Common myeloid progenitor, CD34-positive (primary cell): ENCODE measurements around the gene VAPB.
A peak's percentile ranks its signal among the peaks of the same experiment; 100 is the strongest.

Source experiments
- CTCF ChIA-PET: fragments of 350-600 bp; sonication (Branson Sonifier 250); formaldehyde crosslinking; loops from one replicate; lab custom pipeline; 2021; ENCODE audit warnings: antibody characterized with exemption; lab: Charles Lee
- POLR2A ChIA-PET: fragments of 350-600 bp; sonication (Branson Sonifier 250); formaldehyde crosslinking; loops from one replicate; lab custom pipeline; 2021; ENCODE audit warnings: antibody characterized with exemption; lab: Charles Lee
- DNase-seq, 3 donors: peaks; one replicate each; pipeline versions ENCODE4 v3.0.0 to v3.0.0-alpha.2; 2013
- H3K27ac ChIP-seq, 2 experiments: 1 replicate in 1 of 2; 2 replicates in 1 of 2; pipeline ENCODE4 v1.7.0; 2013; ENCODE audit warnings: inconsistent platforms in 2 of 2, low read length in 2 of 2, mild to moderate bottlenecking in 2 of 2, low read depth in 1 of 2, moderate library complexity in 1 of 2; ENCODE audit not compliant: severe bottlenecking in 2 of 2, insufficient read depth in 1 of 2, poor library complexity in 1 of 2
- H3K27me3 ChIP-seq, 5 experiments: replicated peaks in 2 of 5; 1 replicate in 3 of 5; 2 replicates in 2 of 5; pipeline versions ENCODE4 v1.6.1 to v1.7.0; 2013; ENCODE audit warnings: low read length in 4 of 5, mild to moderate bottlenecking in 2 of 5, moderate library complexity in 2 of 5, inconsistent platforms in 1 of 5; ENCODE audit not compliant: insufficient read depth in 5 of 5, control insufficient read depth in 4 of 5
- H3K36me3 ChIP-seq, 4 experiments: 1 replicate in 2 of 4; 2 replicates in 2 of 4; pipeline versions ENCODE4 v1.6.1 to v1.7.0; 2013; ENCODE audit warnings: low read length in 3 of 4, control low read depth in 1 of 4, mild to moderate bottlenecking in 1 of 4; ENCODE audit not compliant: control insufficient read depth in 4 of 4, insufficient read depth in 4 of 4
- H3K4me1 ChIP-seq, 4 experiments: 1 replicate in 3 of 4; 2 replicates in 1 of 4; pipeline versions ENCODE4 v1.6.1 to v1.7.1; 2013; ENCODE audit warnings: low read length in 3 of 4, mild to moderate bottlenecking in 3 of 4, control low read depth in 1 of 4, inconsistent platforms in 1 of 4, moderate library complexity in 1 of 4; ENCODE audit not compliant: control insufficient read depth in 4 of 4, insufficient read depth in 4 of 4; ENCODE audit errors: control extremely low read depth in 1 of 4
- H3K4me3 ChIP-seq, 7 experiments: 1 replicate in 4 of 7; 2 replicates in 3 of 7; pipeline versions ENCODE4 v1.5.1 to v1.7.0; 2013; ENCODE audit warnings: mild to moderate bottlenecking in 7 of 7, low read length in 6 of 7, moderate library complexity in 6 of 7, inconsistent platforms in 2 of 7, low read depth in 2 of 7, control low read depth in 1 of 7; ENCODE audit not compliant: insufficient read depth in 4 of 7, control insufficient read depth in 1 of 7; ENCODE audit errors: extremely low read depth in 1 of 7
- H3K9me3 ChIP-seq, 5 experiments: 1 replicate in 4 of 5; 2 replicates in 1 of 5; pipeline versions ENCODE4 v1.6.1 to v1.7.1; 2013; ENCODE audit warnings: low read length in 4 of 5, mild to moderate bottlenecking in 2 of 5, inconsistent platforms in 1 of 5, low read depth in 1 of 5, moderate library complexity in 1 of 5; ENCODE audit not compliant: control insufficient read depth in 4 of 5, insufficient read depth in 2 of 5; ENCODE audit errors: control extremely low read depth in 1 of 5
- WGBS: methylation state at CpG from one replicate; pipeline ENCODE4 v1.1.5; 2013; ENCODE audit not compliant: insufficient coverage; 5-methylcytosine and 5-hydroxymethylcytosine counted together

Gene VAPB

GRCh38 chr20:58388028-58388601 is 914 bp upstream of the VAPB start:
- no peaks in the 10 kb centered on the region for H3K9me3 ChIP-seq
- H3K36me3 ChIP-seq, result peaks cover 0 to 16% (median 5%) of the 10 kb centered on the region in 4 experiments
- H3K27me3 ChIP-seq, result peaks cover 0 to 2% (median 0%) of the 10 kb centered on the region in 5 experiments
- peak overlapping the region in 3 of 7 experiments; percentile 57 to 90 (median 79) for H3K4me3 ChIP-seq
- peak overlapping the region in 1 of 2 experiments; percentile 97 for H3K27ac ChIP-seq
- POLR2A ChIA-PET, result no interaction called here
- no CpG with 5 or more reads among the region's 4 CpGs for WGBS
- H3K4me1 ChIP-seq, result peaks cover 13 to 26% (median 16%) of the 10 kb centered on the region in 4 experiments
- CTCF ChIA-PET, result interaction anchor here (1.2 kb wide), 1 partner anchor 54 kb away, joined by 3 read pairs; no protein-coding TSS in a partner anchor
- no peak for DNase-seq

GRCh38 chr20:58389324-58389967 is 417 bp downstream of the VAPB start:
- H3K36me3 ChIP-seq, result peaks cover 0 to 18% (median 5%) of the 10 kb centered on the region in 4 experiments
- DNase-seq, result peak; percentile 36 to 69 (median 53)
- WGBS, result 0% methylated on average over 43 of the region's 56 CpGs
- H3K4me1 ChIP-seq, result peaks cover 13 to 26% (median 16%) of the 10 kb centered on the region in 4 experiments
- peak overlapping the region; percentile 37 to 90 (median 78) for H3K4me3 ChIP-seq
- H3K27me3 ChIP-seq, result peaks cover 0 to 2% (median 0%) of the 10 kb centered on the region in 5 experiments
- H3K27ac ChIP-seq, result peak overlapping the region; percentile 93 to 97
- ChIA-PET CTCF (interaction anchor here (1.0 to 1.2 kb wide), 3 partner anchors 53 to 99 kb away, joined by 3 read pairs; no protein-coding TSS in a partner anchor), POLR2A (no interaction called here)
- H3K9me3 ChIP-seq, result no peaks in the 10 kb centered on the region

- Histone ChIP-seq H3K36me3 (peaks cover 0 to 18% (median 5%) of the 10 kb centered on the region in 4 experiments), H3K4me1 (peaks cover 13 to 26% (median 16%) of the 10 kb centered on the region in 4 experiments), H3K27me3 (no peaks in the 10 kb centered on the region), H3K4me3 (peak overlapping the region; percentile 37 to 90 (median 78)), H3K9me3 (no peaks in the 10 kb centered on the region), H3K27ac (peak overlapping the region; percentile 93 to 97)
- 80% methylated on average over 11 of the region's 17 CpGs for WGBS
- DNase-seq, result no peak
- ChIA-PET CTCF (interaction anchor here (1.0 to 1.9 kb wide), 2 partner anchors 15 to 99 kb away, joined by 3 to 6 read pairs; no protein-coding TSS in a partner anchor), POLR2A (no interaction called here)
Observed at GRCh38 chr20:58389968-58390658, 1.1 kb downstream of the VAPB start.

- DNase-seq, result no peak
- peaks cover 13 to 26% (median 16%) of the 10 kb centered on the region in 4 experiments for H3K4me1 ChIP-seq
- POLR2A ChIA-PET, result no interaction called here
- CTCF ChIA-PET, result interaction anchor here (0.7 to 1.9 kb wide), 3 partner anchors 9 to 161 kb away, joined by 3 to 6 read pairs (median 4); no protein-coding TSS in a partner anchor
- no peaks in the 10 kb centered on the region for H3K9me3 ChIP-seq
- 100% methylated on average over 2 of the region's 8 CpGs for WGBS
- peak overlapping the region in 1 of 2 experiments; percentile 93 for H3K27ac ChIP-seq
- peak overlapping the region in 2 of 7 experiments; percentile 88 to 90 for H3K4me3 ChIP-seq
- H3K27me3 ChIP-seq, result no peaks in the 10 kb centered on the region
- H3K36me3 ChIP-seq, result peaks cover 0 to 18% (median 5%) of the 10 kb centered on the region in 4 experiments
Observed at GRCh38 chr20:58390659-58391035, 1.6 kb downstream of the VAPB start.

- Histone ChIP-seq H3K36me3 (peaks cover 0 to 24% (median 5%) of the 10 kb centered on the region in 4 experiments), H3K27me3 (no peaks in the 10 kb centered on the region), H3K4me1 (peaks cover 13 to 26% (median 16%) of the 10 kb centered on the region in 4 experiments), H3K4me3 (no peak overlapping the region), H3K9me3 (no peaks in the 10 kb centered on the region), H3K27ac (no peak overlapping the region)
- ChIA-PET POLR2A (no interaction called here), CTCF (no interaction called here)
- 75% methylated on average over 2 of the region's 4 CpGs for WGBS
- no peak for DNase-seq
Observed at GRCh38 chr20:58392286-58392685, 3.3 kb downstream of the VAPB start.

GRCh38 chr20:58393299-58393698 is 4.3 kb downstream of the VAPB start:
- H3K4me1 ChIP-seq, result peaks cover 10 to 26% (median 16%) of the 10 kb centered on the region in 4 experiments
- H3K27me3 ChIP-seq, result no peaks in the 10 kb centered on the region
- no peak overlapping the region for H3K27ac ChIP-seq
- peaks cover 0 to 32% (median 7%) of the 10 kb centered on the region in 4 experiments for H3K36me3 ChIP-seq
- no peak for DNase-seq
- H3K9me3 ChIP-seq, result no peaks in the 10 kb centered on the region
- no peak overlapping the region for H3K4me3 ChIP-seq
- ChIA-PET POLR2A (no interaction called here), CTCF (interaction anchor here (0.7 kb wide), 1 partner anchor 156 kb away, joined by 3 read pairs; no protein-coding TSS in a partner anchor)
- WGBS, result 100% methylated on average over 1 of the region's 3 CpGs
